GM21825 (cell line): Measurements from ENCODE around the gene SF3B6.
"Not testable (repeated sequence)": the region's sequence is repeated elsewhere in the genome, so short reads cannot be mapped to it uniquely, and the experiment has no call there.

Experiments
- ATAC-seq: cut with Tn5 transposase; IDR thresholded peaks from one replicate; pipeline ENCODE4 v1.9.1; 2021; ENCODE audit warnings: mild to moderate bottlenecking, moderate library complexity; ENCODE audit not compliant: unreplicated experiment

SF3B6 gene

DNA sequence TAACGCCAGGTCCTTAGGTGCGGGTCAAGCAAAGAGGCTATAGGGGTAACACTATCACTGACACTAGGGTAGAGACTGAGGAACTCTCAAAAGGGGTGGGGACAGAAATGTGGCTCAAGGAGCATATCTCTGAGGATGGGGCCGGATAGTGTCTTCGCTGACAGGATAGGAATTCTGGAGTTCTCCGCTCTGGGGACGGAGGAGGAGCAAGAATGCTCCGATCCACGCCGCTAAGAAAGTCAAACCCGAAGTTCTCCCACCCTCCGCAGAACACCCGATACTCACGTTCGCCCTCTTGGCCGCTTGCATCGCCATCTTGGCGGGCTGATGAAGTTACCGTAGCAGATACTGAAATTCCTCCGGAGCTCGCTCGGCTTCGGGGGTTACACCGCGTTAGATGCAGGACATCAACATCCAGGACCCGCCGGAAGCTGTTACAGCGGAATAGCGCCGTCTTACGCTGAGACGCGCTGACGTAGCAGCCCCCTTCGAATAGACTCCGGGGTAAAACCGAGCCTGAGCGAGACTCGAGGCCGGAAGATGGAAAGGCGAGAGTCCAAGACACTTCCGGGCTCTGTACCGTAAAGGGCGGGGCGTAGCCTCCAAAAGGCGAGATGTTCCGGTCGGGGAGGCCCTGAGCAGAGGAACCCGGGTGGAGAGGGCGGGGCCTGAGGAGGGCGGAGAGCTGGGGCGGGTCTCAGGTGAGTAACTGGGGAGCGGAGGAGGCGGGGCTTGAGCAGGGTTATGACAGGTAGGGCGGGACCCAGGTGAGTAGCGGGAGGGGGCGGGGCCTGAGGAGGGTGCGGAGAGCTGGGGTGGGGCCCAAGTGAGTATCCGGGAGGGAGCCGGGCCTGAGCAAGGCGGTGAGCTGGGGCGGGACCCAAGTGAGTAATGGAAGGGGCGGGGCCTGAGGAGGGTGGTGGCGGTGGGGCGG lies at the start of gene SF3B6:
Gene SF3B6 (minus strand): TSS at position 412 of the 934 bp plus-strand sequence. CDS start 97 bp downstream, at position 315.
- ATAC-seq = peak; percentile 91

- ATAC-seq = peak; percentile 14
Observed at GRCh38 chr2:24123922-24124580, 47.9 kb upstream of the SF3B6 start.

DNA sequence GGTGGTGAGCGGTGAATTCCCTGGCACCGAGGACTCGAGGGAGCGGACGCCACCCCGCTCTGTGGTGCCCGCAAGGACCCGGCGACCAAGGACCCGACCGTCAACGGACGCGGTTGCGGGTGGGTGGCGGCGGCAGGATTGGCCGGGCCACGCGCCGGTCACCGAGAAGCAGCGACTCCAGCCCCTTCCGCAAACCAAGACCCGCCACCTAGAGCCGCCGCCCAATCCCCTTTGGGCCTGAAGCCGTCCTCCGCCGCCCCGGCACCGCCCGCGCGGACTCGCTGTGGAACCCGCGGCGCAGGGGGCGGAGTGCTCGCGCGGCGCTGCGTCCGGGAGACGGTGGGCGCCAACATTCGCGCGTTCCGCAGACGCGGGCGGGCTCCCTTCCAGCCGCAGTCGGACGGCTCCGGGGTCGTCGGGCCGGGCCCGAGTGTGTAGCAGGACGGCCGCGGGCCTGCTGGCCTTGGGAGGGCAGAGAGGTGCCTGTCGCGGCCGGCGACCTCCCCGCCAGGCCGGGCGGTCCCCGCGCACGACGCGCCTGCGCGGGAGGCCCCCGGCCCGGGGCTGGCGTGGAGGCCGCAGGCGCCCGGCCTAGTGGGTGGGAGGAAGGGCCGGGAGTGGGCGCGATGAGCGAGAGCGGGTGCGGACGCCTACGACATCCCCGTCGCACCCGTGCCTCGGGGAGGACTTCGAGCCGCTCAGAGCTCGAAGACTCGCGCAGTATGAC lies 47.2 kb upstream of the SF3B6 start, which contains the start of the genes FAM228B and PFN4:
Gene FAM228B (plus strand): TSS at position 275 of the 727 bp plus-strand sequence. CDS start 893 bp downstream, outside the sequence.
Gene PFN4 (minus strand): TSS at position 140 of the 727 bp plus-strand sequence. CDS start 799 bp downstream, outside the sequence.
- peak; percentile 91 for ATAC-seq

- no peak for ATAC-seq
Observed at GRCh38 chr2:24122366-24123194, 46.5 kb upstream of the SF3B6 start.

GRCh38 chr2:24121469-24121868 lies 45.3 kb upstream of the SF3B6 start:
- ATAC-seq = no peak

DNA sequence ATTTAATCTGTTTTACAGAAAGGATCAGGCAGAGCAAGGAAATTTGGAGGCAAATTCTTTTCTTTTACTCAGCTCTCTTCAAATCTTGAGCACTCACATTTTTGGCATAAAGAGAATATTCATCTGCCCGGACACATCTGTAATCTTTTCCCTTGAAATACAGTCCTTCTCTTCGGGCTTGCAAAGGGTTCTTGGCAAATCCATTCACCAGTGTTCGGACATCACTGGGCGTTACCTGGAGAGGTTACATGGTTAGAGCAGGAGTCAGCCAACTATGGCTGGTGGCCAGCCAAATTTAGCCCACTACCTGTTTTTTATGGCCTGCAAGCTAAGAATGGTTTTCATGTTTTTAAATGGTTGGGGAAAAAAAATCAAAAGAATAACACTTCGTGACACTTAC lies 44.9 kb upstream of the SF3B6 start:
- ATAC-seq = no peak

GRCh38 chr2:24117902-24118301 lies 41.8 kb upstream of the SF3B6 start:
- ATAC-seq = no peak

DNA sequence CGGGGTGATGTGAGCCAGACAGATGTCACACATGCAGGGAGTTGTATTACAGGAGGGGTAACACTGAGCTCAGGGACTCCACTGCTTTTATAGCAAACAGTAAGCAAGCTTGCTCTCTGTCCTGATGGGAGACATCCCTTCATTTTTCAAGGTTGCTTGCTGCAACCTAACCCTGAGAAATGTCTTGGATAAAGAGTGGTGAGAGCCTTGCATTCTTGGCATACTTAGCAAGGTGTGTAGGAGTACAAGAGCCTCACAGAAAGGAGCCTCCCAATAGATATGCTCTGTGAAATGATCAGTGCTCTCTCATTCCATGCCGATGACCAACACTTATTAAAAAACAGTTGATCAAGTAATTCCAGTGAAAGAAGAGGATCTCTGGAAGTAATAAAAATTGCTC lies 38.9 kb upstream of the SF3B6 start:
- ATAC-seq = no peak

DNA sequence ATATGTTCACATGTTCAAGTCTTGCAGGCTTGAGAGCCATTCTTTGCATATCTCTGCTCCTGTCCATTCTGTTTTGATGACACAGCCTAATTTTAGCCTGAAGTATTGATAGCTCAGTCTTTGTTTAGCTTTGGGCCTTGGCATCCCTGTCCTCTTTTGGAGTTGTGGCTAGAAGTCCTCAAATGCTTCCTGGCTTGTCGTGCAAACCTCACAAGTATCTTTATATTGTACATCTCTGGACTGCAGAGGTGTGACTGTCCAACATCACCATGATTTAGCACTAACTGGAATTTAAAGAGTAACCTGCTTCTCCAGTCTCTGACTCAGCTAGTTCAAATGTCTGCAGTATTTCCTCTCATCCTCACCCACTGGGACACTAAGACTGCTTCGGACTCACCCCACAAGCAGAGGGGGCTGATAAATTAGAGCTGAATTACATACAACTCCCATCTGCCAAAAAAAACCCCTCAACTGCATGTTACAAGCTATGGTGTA lies 35.3 kb upstream of the SF3B6 start:
- no peak for ATAC-seq

GRCh38 chr2:24110660-24111303 lies 34.7 kb upstream of the SF3B6 start:
- ATAC-seq = no peak

GRCh38 chr2:24109431-24109830 lies 33.3 kb upstream of the SF3B6 start:
- not testable (repeated sequence) for ATAC-seq

DNA sequence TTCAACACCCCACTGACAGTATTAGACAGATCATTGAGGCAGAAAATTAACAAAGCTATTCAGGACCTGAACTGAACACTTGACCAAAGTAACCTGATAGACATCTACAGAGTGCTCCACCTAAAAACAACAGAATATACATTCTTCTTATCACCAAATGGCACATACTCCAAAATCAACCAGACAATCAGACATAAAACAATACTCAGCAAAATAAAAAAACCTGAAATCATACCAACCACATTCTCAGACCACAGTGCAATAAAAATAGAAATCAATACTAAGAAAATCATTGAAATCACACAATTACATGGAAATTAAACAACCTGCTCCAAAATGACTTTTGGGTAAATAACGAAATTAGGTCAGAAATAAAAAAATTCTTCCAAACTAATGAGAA lies 31.2 kb upstream of the SF3B6 start:
- no peak for ATAC-seq

GRCh38 chr2:24106786-24107185 lies 30.7 kb upstream of the SF3B6 start:
- ATAC-seq = no peak

GRCh38 chr2:24105816-24106215 lies 29.7 kb upstream of the SF3B6 start:
- no peak for ATAC-seq

- ATAC-seq = no peak
Observed at GRCh38 chr2:24104906-24105305, 28.8 kb upstream of the SF3B6 start.

- no peak for ATAC-seq
Observed at GRCh38 chr2:24104110-24104650, 28.1 kb upstream of the SF3B6 start.

GRCh38 chr2:24102677-24103076 lies 26.6 kb upstream of the SF3B6 start:
- no peak for ATAC-seq

DNA sequence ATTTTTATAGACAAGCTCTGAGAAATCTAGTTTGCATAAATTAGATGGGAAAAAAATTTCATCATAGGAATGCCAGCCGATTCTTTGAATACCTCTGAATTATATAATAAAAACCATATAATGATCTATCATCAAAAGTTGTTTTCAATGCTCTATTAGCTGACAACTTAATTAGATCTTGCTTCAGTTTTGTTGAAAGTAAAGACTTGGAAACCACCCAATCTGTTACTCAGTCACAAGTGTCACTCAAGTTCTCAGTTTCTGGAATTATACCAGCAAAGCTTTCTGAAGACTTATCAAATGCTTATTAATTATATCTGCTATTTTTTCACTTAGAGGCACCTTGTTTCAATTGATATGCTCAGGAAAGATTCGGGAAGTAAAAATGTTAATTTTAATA lies 25.9 kb upstream of the SF3B6 start:
- ATAC-seq = no peak

DNA sequence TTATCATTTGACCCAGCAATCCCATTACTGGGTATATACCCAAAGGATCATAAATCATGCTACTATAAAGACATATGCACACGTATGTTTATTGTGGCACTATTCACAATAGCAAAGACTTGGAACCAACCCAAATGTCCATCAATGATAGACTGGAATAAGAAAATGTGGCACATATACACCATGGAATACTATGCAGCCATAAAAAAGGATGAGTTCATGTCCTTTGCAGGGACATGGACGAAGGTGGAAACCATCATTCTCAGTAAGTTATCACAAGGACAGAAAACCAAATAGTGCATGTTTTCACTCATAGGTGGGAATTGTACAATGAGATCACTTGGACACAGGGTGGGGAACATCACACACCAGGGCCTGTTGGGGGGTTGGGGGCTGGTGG lies 24.6 kb upstream of the SF3B6 start:
- not testable (repeated sequence) for ATAC-seq
